ENCODE data around the gene LRRC8C.

DNA sequence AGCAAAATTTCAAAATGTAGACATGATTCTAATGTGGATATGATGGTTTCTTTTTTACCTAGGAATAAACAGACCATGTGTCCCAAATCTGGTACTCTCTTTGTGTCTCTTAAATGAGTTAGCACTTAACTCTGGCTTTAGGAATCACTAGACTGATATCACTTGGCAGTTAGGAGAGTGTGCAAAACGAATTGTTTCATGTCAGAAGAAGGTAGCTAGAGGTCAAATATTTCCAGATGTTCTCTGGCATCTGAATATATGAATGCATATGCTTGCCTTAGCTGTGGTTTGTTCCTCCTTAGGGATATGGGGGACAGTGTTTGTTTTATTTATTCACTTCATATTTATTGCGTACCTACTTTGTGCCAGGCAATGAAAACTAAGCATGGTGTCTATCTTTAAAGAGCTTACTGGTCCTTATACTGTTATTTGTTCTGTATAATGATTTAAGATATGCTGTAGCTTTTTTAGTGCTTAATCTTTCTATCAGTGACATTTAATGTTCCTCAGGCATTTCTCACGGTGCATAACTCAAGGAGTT is 65.2 kb downstream of the LRRC8C start:
- TF ChIP-seq, protein P1, sequence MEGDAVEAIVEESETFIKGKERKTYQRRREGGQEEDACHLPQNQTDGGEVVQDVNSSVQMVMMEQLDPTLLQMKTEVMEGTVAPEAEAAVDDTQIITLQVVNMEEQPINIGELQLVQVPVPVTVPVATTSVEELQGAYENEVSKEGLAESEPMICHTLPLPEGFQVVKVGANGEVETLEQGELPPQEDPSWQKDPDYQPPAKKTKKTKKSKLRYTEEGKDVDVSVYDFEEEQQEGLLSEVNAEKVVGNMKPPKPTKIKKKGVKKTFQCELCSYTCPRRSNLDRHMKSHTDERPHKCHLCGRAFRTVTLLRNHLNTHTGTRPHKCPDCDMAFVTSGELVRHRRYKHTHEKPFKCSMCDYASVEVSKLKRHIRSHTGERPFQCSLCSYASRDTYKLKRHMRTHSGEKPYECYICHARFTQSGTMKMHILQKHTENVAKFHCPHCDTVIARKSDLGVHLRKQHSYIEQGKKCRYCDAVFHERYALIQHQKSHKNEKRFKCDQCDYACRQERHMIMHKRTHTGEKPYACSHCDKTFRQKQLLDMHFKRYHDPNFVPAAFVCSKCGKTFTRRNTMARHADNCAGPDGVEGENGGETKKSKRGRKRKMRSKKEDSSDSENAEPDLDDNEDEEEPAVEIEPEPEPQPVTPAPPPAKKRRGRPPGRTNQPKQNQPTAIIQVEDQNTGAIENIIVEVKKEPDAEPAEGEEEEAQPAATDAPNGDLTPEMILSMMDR (IDR thresholded peaks at IDR 0.05) = no peak
- TF ChIP-seq POLR2A (IDR thresholded peaks at IDR 0.05) = no peak

Measured in thyroid gland (tissue), 4 donors.